CD8-positive, alpha-beta memory T cell (primary cell): ENCODE measurements around the gene IPO13. TPM values are rescaled to one million over a fixed set of nuclear protein-coding genes. Genes with fewer than 3 reads are reported as not detected.

Source experiments
- CTCF ChIA-PET: fragments of 350-600 bp; sonication (Branson Sonifier 250); formaldehyde crosslinking; loops from one replicate; lab custom pipeline; 2021; ENCODE audit warnings: antibody characterized with exemption; lab: Charles Lee
- POLR2A ChIA-PET: fragments of 350-600 bp; sonication (Branson Sonifier 250); formaldehyde crosslinking; loops from one replicate; lab custom pipeline; 2021; ENCODE audit warnings: antibody characterized with exemption; lab: Charles Lee
- DNase-seq, 5 donors: peaks; one replicate each; pipeline versions ENCODE4 v3.0.0 to v3.0.0-alpha.2; 2020 to 2022; ENCODE audit warnings: mixed read lengths in 1 of 5
- H3K27ac ChIP-seq: one replicate; pipeline ENCODE4 v1.7.0; 2013; ENCODE audit warnings: low read depth, mild to moderate bottlenecking, low read length, moderate library complexity
- H3K27me3 ChIP-seq: 2 replicates; pipeline ENCODE4 v1.7.0; 2013; ENCODE audit warnings: low read length, mild to moderate bottlenecking; ENCODE audit not compliant: insufficient read depth, poor library complexity, severe bottlenecking
- H3K36me3 ChIP-seq: 2 replicates; pipeline ENCODE4 v1.7.0; 2013; ENCODE audit warnings: mild to moderate bottlenecking, low read length, moderate library complexity; ENCODE audit not compliant: insufficient read depth
- H3K4me1 ChIP-seq: 2 replicates; pipeline ENCODE4 v1.7.0; 2013; ENCODE audit warnings: mild to moderate bottlenecking, low read length, moderate library complexity; ENCODE audit not compliant: insufficient read depth
- H3K4me3 ChIP-seq: 2 replicates; pipeline ENCODE4 v1.7.0; 2013; ENCODE audit warnings: mild to moderate bottlenecking, low read length
- H3K9me3 ChIP-seq: 2 replicates; pipeline ENCODE4 v1.7.0; 2013; ENCODE audit warnings: mild to moderate bottlenecking, low read length
- H3K27ac Mint-ChIP-seq, 8 donors: one replicate each; pipeline ENCODE4 v1.8.0; 2020 to 2021; ENCODE audit warnings: mixed read lengths in 8 of 8, mild to moderate bottlenecking in 6 of 8, inconsistent platforms in 3 of 8, moderate library complexity in 3 of 8
- H3K27me3 Mint-ChIP-seq, 2 donors: one replicate each; pipeline ENCODE4 v1.8.0; 2020 to 2021; ENCODE audit warnings: mixed read lengths in 2 of 2, mild to moderate bottlenecking in 1 of 2, moderate library complexity in 1 of 2
- H3K36me3 Mint-ChIP-seq, 3 donors: one replicate each; pipeline ENCODE4 v1.8.0; 2020 to 2021; ENCODE audit warnings: mixed read lengths in 3 of 3, inconsistent platforms in 1 of 3, mild to moderate bottlenecking in 1 of 3
- H3K4me1 Mint-ChIP-seq, 3 donors: one replicate each; pipeline ENCODE4 v1.8.0; 2020 to 2021; ENCODE audit warnings: mixed read lengths in 3 of 3, inconsistent platforms in 1 of 3, mild to moderate bottlenecking in 1 of 3
- H3K4me3 Mint-ChIP-seq, 7 donors: one replicate each; pipeline ENCODE4 v1.8.0; 2020 to 2021; ENCODE audit warnings: mixed read lengths in 7 of 7, mild to moderate bottlenecking in 6 of 7, moderate library complexity in 4 of 7, inconsistent platforms in 2 of 7
- H3K9me3 Mint-ChIP-seq, 5 donors: one replicate each; pipeline ENCODE4 v1.8.0; 2020 to 2022; ENCODE audit warnings: mixed read lengths in 5 of 5, mild to moderate bottlenecking in 3 of 5, moderate library complexity in 2 of 5, inconsistent platforms in 1 of 5
- polyA plus RNA-seq: library from polyadenylated mRNA; unstranded; fragments of 300-500 nt; fragmentation: Illumina TruSeq; gene quantifications from one replicate; pipeline ENCODE4 v1.2.3, GENCODE V29; 2021
- total RNA-seq, 2 experiments: library from RNA; stranded (reverse); gene quantifications; one replicate each; pipeline ENCODE4 v1.2.3, GENCODE V29; 2021

The IPO13 gene
- total and polyA plus RNA-seq, 3 experiments from 2014 or later, result 16.0 to 32.1 (median 28.9) TPM

DNA sequence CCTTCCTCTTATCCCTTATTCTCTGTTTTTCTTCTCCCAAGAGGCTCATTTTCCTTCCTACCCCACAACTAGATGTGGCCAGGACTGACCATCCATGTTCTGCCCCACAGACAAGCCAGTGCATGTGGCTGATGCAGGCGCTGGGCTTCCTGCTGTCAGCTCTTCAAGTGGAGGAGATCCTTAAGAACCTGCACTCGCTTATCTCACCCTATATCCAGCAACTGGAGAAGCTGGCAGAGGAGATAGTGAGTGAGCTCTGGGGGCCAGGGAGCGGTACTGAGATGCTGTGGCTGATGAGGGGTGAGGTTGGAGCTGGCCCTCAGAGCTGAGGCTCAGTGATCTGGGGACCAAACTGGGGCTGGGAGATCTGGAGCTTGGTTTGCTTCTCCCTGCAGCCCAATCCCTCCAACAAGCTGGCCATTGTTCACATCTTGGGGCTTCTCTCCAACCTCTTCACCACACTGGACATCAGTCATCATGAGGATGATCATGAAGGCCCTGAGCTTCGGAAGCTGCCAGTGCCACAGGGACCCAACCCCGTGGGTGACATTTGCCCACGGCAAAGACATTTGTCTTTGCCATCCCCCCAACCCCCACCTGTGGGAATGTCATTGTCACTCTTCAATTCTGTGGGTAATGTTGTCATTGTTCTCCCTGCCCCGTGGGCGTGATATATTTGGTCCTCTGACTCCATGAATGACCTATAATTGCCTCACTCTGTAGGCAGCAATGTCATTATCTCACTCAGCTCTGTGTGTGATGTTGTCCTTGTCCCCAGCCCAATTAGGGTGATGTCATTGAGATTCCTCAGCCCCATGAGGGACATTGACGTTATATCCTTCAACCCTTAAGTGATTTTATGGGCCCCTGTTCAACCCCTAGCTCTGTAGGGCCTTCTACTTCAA, 11.9 kb downstream of the IPO13 start:
- POLR2A ChIA-PET, result no interaction called here
- Mint-ChIP-seq H3K36me3 (peaks cover 0 to 57% (median 16%) of the 10 kb centered on the region in 3 donors), H3K27ac (no peak overlapping the region)

DNA sequence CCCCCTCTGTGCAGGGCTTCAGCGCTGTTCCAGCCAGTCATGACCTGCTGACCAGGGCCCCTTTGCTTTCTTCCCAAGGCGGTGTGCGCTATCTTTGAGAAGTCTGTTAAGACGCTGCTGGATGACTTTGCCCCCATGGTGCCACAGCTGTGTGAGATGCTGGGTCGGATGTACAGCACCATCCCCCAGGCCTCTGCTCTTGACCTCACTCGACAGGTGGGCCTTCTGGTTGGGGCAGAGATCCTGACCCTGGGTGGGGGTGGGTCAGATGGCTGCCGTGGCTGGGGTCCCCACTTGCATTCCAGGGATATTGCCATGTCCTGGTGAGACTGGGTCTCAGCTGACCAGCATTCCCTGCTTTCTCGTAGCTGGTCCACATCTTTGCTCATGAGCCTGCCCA, 14.0 kb downstream of the IPO13 start:
- DNase-seq, result no peak
- H3K27ac Mint-ChIP-seq, result no peak overlapping the region
- H3K9me3 Mint-ChIP-seq, result no peaks in the 10 kb centered on the region
- H3K27ac ChIP-seq, result no peak overlapping the region
- H3K27me3 ChIP-seq, result no peaks in the 10 kb centered on the region
- H3K4me1 ChIP-seq, result no peaks in the 10 kb centered on the region
- no peaks in the 10 kb centered on the region for H3K9me3 ChIP-seq
- ChIA-PET POLR2A (no interaction called here), CTCF (no interaction called here)
- peaks cover 22% of the 10 kb centered on the region for H3K36me3 ChIP-seq
- H3K36me3 Mint-ChIP-seq, result peaks cover 0 to 55% (median 16%) of the 10 kb centered on the region in 3 donors
- no peak overlapping the region for H3K4me3 ChIP-seq
- no peak overlapping the region for H3K4me3 Mint-ChIP-seq
- H3K4me1 Mint-ChIP-seq, result no peaks in the 10 kb centered on the region
- no peaks in the 10 kb centered on the region for H3K27me3 Mint-ChIP-seq

More for the DNA sequence above, 11.9 kb downstream of the IPO13 start:
- Mint-ChIP-seq H3K4me1 (peaks cover 0 to 4% (median 0%) of the 10 kb centered on the region in 3 donors), H3K27me3 (peaks cover 0 to 1% of the 10 kb centered on the region in 2 donors), H3K4me3 (no peak overlapping the region), H3K9me3 (no peaks in the 10 kb centered on the region)
- CTCF ChIA-PET, result interaction anchor here (0.8 to 1.4 kb wide), 3 partner anchors 11 to 46 kb away, joined by 3 read pairs; no protein-coding TSS in a partner anchor
- no peak overlapping the region for H3K27ac ChIP-seq
- DNase-seq, result no peak
- H3K4me3 ChIP-seq, result no peak overlapping the region
- H3K9me3 ChIP-seq, result no peaks in the 10 kb centered on the region
- no peaks in the 10 kb centered on the region for H3K27me3 ChIP-seq
- peaks cover 22% of the 10 kb centered on the region for H3K36me3 ChIP-seq
- no peaks in the 10 kb centered on the region for H3K4me1 ChIP-seq

DNA sequence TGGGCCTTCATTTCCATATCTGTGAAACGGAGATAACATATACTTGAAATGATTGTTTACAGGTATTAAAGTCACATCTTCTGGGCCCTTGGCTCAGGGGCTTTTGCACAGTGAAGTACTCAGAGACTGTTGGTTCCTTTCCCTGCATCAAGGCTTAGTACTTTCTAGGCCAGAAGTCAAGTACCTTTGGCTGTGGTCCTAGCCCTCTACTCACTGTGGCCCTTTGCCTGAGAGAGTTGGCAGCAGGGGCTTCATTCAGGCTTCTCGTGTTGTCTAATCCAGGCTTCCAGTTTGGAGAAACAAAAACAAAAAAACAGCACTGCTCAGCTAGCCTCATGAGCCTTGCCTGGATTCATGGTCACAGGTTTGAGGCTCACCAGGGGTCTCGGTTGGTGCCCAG, 14.9 kb downstream of the IPO13 start:
- Mint-ChIP-seq H3K27ac (no peak overlapping the region), H3K4me1 (no peaks in the 10 kb centered on the region), H3K4me3 (no peak overlapping the region), H3K27me3 (no peaks in the 10 kb centered on the region), H3K36me3 (peaks cover 0 to 55% (median 16%) of the 10 kb centered on the region in 3 donors), H3K9me3 (no peaks in the 10 kb centered on the region)
- Histone ChIP-seq H3K27ac (no peak overlapping the region), H3K36me3 (peaks cover 22% of the 10 kb centered on the region), H3K4me1 (no peaks in the 10 kb centered on the region), H3K27me3 (no peaks in the 10 kb centered on the region), H3K9me3 (no peaks in the 10 kb centered on the region), H3K4me3 (no peak overlapping the region)
- POLR2A ChIA-PET, result no interaction called here
- CTCF ChIA-PET, result interaction anchor here (1.3 kb wide), 1 partner anchor 28 kb away, joined by 4 read pairs; the partner anchor contains the start of gene ARTN
- DNase-seq, result no peak

DNA sequence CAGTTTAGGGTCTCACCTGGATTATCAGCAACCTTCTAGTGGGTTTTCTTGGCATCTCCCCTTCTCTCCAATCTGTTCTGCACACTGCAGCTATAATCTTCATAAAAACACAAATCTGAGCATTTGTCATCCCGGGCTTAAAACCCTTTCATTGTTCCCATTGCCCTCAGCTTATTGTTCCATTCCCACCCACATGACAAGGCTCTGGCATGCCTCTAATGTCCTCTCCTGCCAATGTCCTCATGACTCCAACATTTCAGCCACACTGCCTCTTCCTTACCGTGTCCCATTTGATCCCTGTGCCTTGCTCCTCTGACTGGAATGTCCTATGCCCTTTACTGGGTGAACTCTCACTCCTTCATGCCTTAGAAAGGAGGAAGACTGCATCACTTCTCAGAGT, 15.6 kb downstream of the IPO13 start:
- Histone ChIP-seq H3K27me3 (no peaks in the 10 kb centered on the region), H3K9me3 (no peaks in the 10 kb centered on the region), H3K4me3 (no peak overlapping the region), H3K36me3 (peaks cover 19% of the 10 kb centered on the region), H3K4me1 (no peaks in the 10 kb centered on the region), H3K27ac (no peak overlapping the region)
- peaks cover 0 to 50% (median 13%) of the 10 kb centered on the region in 3 donors for H3K36me3 Mint-ChIP-seq
- CTCF ChIA-PET, result interaction anchor here (1.3 kb wide), 1 partner anchor 29 kb away, joined by 4 read pairs; the partner anchor contains the start of gene ARTN
- no peak for DNase-seq
- POLR2A ChIA-PET, result no interaction called here
- H3K27ac Mint-ChIP-seq, result peak overlapping the region in 1 of 8 donors; percentile 11
- no peaks in the 10 kb centered on the region for H3K4me1 Mint-ChIP-seq
- no peaks in the 10 kb centered on the region for H3K9me3 Mint-ChIP-seq
- no peaks in the 10 kb centered on the region for H3K27me3 Mint-ChIP-seq
- no peak overlapping the region for H3K4me3 Mint-ChIP-seq

DNA sequence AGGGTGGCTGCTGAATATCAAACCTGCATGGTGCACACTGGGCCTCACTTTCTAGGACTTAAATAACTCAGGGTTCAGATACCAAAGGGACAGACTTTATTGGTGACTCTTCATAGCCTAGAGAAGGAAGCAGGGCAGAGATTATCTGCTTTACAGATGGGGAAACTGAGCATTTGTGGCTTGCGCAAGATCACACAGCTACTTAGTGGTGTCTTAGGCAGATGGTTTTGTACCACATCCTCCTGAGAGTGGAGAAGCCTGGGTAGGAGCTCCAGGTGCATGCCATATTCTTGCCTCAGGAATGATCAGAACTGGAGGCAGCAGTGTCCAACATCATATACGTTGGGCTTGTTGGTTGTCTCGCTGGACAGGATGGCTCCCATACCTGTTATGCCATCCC, 16.3 kb downstream of the IPO13 start:
- no peak for DNase-seq
- no peak overlapping the region for H3K4me3 ChIP-seq
- Mint-ChIP-seq H3K4me1 (no peaks in the 10 kb centered on the region), H3K27ac (no peak overlapping the region), H3K36me3 (peaks cover 0 to 45% (median 9%) of the 10 kb centered on the region in 3 donors), H3K9me3 (no peaks in the 10 kb centered on the region), H3K27me3 (no peaks in the 10 kb centered on the region), H3K4me3 (no peak overlapping the region)
- no peak overlapping the region for H3K27ac ChIP-seq
- H3K9me3 ChIP-seq, result no peaks in the 10 kb centered on the region
- H3K36me3 ChIP-seq, result peaks cover 12% of the 10 kb centered on the region
- H3K4me1 ChIP-seq, result no peaks in the 10 kb centered on the region
- ChIA-PET POLR2A (no interaction called here), CTCF (interaction anchor here (1.3 kb wide), 1 partner anchor 29 kb away, joined by 4 read pairs; the partner anchor contains the start of gene ARTN)
- no peaks in the 10 kb centered on the region for H3K27me3 ChIP-seq

DNA sequence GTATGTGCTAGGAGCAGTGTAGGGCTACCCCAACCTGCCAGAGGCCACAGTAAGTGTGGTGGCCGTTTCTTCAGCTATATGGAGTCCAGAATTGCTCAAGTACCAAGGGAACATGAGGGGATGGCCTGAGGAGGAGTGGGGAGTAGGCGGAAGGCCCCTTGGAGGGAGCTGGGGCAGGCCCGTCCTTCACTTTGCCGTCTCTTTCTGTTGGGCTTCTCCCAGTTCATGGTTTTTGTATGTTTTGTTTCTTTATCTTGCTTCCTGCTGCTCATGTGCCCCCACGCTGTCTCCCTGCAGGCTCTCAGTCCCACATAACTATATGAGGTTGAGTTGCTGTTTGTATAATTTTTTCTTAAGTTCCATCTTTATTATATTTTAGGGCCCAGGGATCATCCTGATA, 17.1 kb downstream of the IPO13 start:
- H3K27ac Mint-ChIP-seq, result no peak overlapping the region
- H3K4me1 Mint-ChIP-seq, result no peaks in the 10 kb centered on the region
- no peaks in the 10 kb centered on the region for H3K27me3 Mint-ChIP-seq
- CTCF ChIA-PET, result no interaction called here
- H3K4me3 ChIP-seq, result no peak overlapping the region
- H3K36me3 Mint-ChIP-seq, result peaks cover 0 to 36% (median 7%) of the 10 kb centered on the region in 3 donors
- H3K27ac ChIP-seq, result no peak overlapping the region
- POLR2A ChIA-PET, result no interaction called here
- H3K9me3 ChIP-seq, result no peaks in the 10 kb centered on the region
- DNase-seq, result no peak
- H3K9me3 Mint-ChIP-seq, result no peaks in the 10 kb centered on the region
- H3K36me3 ChIP-seq, result peaks cover 7% of the 10 kb centered on the region
- H3K4me3 Mint-ChIP-seq, result no peak overlapping the region
- no peaks in the 10 kb centered on the region for H3K27me3 ChIP-seq
- H3K4me1 ChIP-seq, result no peaks in the 10 kb centered on the region

DNA sequence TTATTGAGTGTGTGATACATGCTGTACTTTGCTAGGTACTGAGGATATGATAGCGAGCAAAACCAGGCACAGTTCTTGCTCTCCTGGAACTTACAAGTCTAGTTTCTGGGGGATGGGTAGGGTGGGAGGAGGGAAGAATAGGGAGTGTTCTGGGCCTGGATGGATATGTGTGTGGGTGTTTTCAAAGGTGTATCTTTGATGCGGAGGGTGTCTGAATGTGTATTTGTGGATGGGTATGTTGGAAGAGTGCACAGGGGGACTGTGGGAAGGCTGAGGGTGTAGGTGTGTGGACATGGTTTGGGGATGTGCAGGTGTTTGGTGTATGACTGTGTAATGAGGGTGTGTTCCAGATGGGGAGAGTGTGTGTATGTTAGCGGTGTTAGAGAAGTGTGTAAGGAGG, 18.6 kb downstream of the IPO13 start:
- Mint-ChIP-seq H3K4me3 (no peak overlapping the region), H3K27me3 (no peaks in the 10 kb centered on the region), H3K36me3 (peaks cover 0 to 30% (median 6%) of the 10 kb centered on the region in 3 donors), H3K4me1 (peaks cover 12 to 14% (median 12%) of the 10 kb centered on the region in 3 donors), H3K9me3 (no peaks in the 10 kb centered on the region), H3K27ac (no peak overlapping the region)
- Histone ChIP-seq H3K4me3 (no peak overlapping the region), H3K9me3 (no peaks in the 10 kb centered on the region), H3K27me3 (no peaks in the 10 kb centered on the region), H3K36me3 (peaks cover 4% of the 10 kb centered on the region), H3K27ac (no peak overlapping the region), H3K4me1 (peaks cover 5% of the 10 kb centered on the region)
- no peak for DNase-seq
- POLR2A ChIA-PET, result no interaction called here
- CTCF ChIA-PET, result no interaction called here

DNA sequence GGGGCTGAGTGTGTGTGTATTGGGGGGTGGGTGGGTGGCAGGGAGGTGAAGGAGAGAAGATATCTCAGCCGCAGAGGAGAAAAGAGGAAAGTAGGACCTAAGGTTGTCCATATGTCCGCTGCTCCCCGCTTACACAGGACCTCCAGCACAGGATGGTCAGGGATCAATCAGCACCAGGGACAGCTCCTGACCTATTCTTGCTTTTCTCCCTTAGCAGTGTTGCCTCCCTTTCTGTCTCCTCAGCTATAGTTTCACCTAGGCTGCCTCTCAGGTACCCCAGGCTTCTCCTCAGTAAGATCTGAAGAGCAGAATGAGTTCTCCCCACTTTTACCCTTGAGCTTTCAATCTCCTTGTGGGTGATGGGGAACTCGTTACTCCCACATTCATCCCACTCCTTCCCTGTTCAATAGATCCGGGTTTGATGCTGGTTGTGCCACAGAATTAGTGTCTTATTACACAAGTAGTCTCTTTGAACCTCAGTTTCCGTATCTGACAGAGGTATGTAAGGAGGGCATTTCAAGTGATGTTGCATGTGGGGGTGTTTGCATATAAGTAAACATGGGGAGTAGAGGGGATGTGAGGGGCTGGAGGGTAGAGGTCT, 21.7 kb downstream of the IPO13 start:
- Histone ChIP-seq H3K4me1 (peaks cover 13% of the 10 kb centered on the region), H3K27ac (no peak overlapping the region), H3K4me3 (no peak overlapping the region), H3K36me3 (peaks cover 3% of the 10 kb centered on the region), H3K27me3 (no peaks in the 10 kb centered on the region), H3K9me3 (no peaks in the 10 kb centered on the region)
- ChIA-PET POLR2A (no interaction called here), CTCF (no interaction called here)
- H3K4me3 Mint-ChIP-seq, result no peak overlapping the region
- H3K27ac Mint-ChIP-seq, result peak overlapping the region in 1 of 8 donors; percentile 75
- no peaks in the 10 kb centered on the region for H3K27me3 Mint-ChIP-seq
- peaks cover 22 to 27% (median 24%) of the 10 kb centered on the region in 3 donors for H3K4me1 Mint-ChIP-seq
- H3K9me3 Mint-ChIP-seq, result no peaks in the 10 kb centered on the region
- DNase-seq, result no peak
- H3K36me3 Mint-ChIP-seq, result peaks cover 0 to 22% (median 0%) of the 10 kb centered on the region in 3 donors
